SK-N-SH (cell line): ENCODE measurements around the gene AK5. TPM values are rescaled to one million over a fixed set of nuclear protein-coding genes. Genes with fewer than 3 reads are reported as not detected.

Experiments used
- CTCF ChIA-PET: fragments of 300-600, 350-600 bp; formaldehyde crosslinking; extraction: SDS; loops from one replicate; lab custom pipeline; 2021; lab: Yijun Ruan, JAX
- POLR2A ChIA-PET: fragments of 350-600 bp; sonication (Branson Sonifier 250); formaldehyde crosslinking; extraction: SDS; loops from one replicate; lab custom pipeline; 2020; ENCODE audit warnings: antibody characterized with exemption, inconsistent platforms; lab: Yijun Ruan, JAX
- DNase-seq: peaks from one replicate; pipeline ENCODE4 v3.0.0; 2012
- H2AFZ ChIP-seq: fragments of 200-600 bp; sonication (generic); 2 replicates; pipeline ENCODE4 v1.8.1; 2016; ENCODE audit warnings: antibody characterized with exemption, mild to moderate bottlenecking, low read depth
- H3F3A ChIP-seq: fragments of 200-600 bp; sonication (generic); replicated peaks from 2 replicates; pipeline ENCODE3; 2016; ENCODE audit warnings: antibody characterized with exemption, mild to moderate bottlenecking; ENCODE audit not compliant: insufficient read depth
- H3K27ac ChIP-seq, 2 experiments: fragments of 200-500 bp in 1 of 2; fragments of 200-600 bp in 1 of 2; sonication (Bioruptor generic) in 1 of 2; sonication (generic), shearing (Covaris generic) in 1 of 2; 2 replicates each; pipeline versions ENCODE4 v1.5.1 to v1.6.1; 2014 to 2016; ENCODE audit warnings: low read depth in 2 of 2, inconsistent platforms in 1 of 2, low read length in 1 of 2, mild to moderate bottlenecking in 1 of 2, mixed read lengths in 1 of 2
- H3K27me3 ChIP-seq: fragments of 200-600 bp; sonication (generic), shearing (Covaris generic); 2 replicates; pipeline ENCODE4 v1.6.1; 2016; ENCODE audit warnings: mixed run types; ENCODE audit not compliant: insufficient read depth
- H3K36me3 ChIP-seq, 2 experiments: fragments of 200-500 bp in 1 of 2; fragments of 200-600 bp in 1 of 2; sonication (Bioruptor generic) in 1 of 2; sonication (generic) in 1 of 2; replicated peaks in 1 of 2; 2 replicates each; pipeline versions ENCODE3 to v1.5.1; 2014 to 2016; ENCODE audit warnings: low read length in 1 of 2, mild to moderate bottlenecking in 1 of 2; ENCODE audit not compliant: insufficient read depth in 2 of 2, control insufficient read depth in 1 of 2
- H3K4me1 ChIP-seq, 2 experiments: fragments of 200-500 bp in 1 of 2; fragments of 200-600 bp in 1 of 2; sonication (Bioruptor generic) in 1 of 2; sonication (generic), shearing (Covaris generic) in 1 of 2; 2 replicates each; pipeline versions ENCODE4 v1.5.1 to v1.6.1; 2014 to 2016; ENCODE audit warnings: low read depth in 1 of 2, low read length in 1 of 2, mixed run types in 1 of 2; ENCODE audit not compliant: insufficient read depth in 2 of 2, control insufficient read depth in 1 of 2
- H3K4me2 ChIP-seq: fragments of 200-600 bp; sonication (generic), shearing (Covaris generic); 2 replicates; pipeline ENCODE4 v1.6.1; 2017; ENCODE audit warnings: mixed run types
- H3K4me3 ChIP-seq, 2 experiments: fragments of 200-500 bp in 1 of 2; fragments of 200-600 bp in 1 of 2; sonication (Bioruptor generic) in 1 of 2; sonication (generic), shearing (Covaris generic) in 1 of 2; 2 replicates each; pipeline versions ENCODE4 v1.5.1 to v1.8.1; 2014 to 2016; ENCODE audit warnings: low read depth in 2 of 2, inconsistent platforms in 1 of 2, low read length in 1 of 2, mild to moderate bottlenecking in 1 of 2, mixed read lengths in 1 of 2, moderate library complexity in 1 of 2
- H3K79me2 ChIP-seq: fragments of 200-600 bp; sonication (generic); 2 replicates; pipeline ENCODE4 v1.8.1; 2017; ENCODE audit warnings: mild to moderate bottlenecking; ENCODE audit not compliant: insufficient read depth
- H3K9ac ChIP-seq: fragments of 200-600 bp; sonication (generic); 2 replicates; pipeline ENCODE4 v1.6.1; 2017; ENCODE audit warnings: mixed run types
- H3K9me2 ChIP-seq: fragments of 200-600 bp; sonication (generic); 2 replicates; pipeline ENCODE4 v1.6.1; 2017; ENCODE audit warnings: mixed run types
- H3K9me3 ChIP-seq: fragments of 200-600 bp; sonication (generic); 2 replicates; pipeline ENCODE4 v1.6.1; 2017; ENCODE audit warnings: mixed run types, mild to moderate bottlenecking, moderate library complexity
- H4K20me1 ChIP-seq: fragments of 200-600 bp; sonication (generic); 2 replicates; pipeline ENCODE4 v1.6.1; 2017; ENCODE audit warnings: mild to moderate bottlenecking, mixed run types; ENCODE audit not compliant: insufficient read depth
- ELF1 ChIP-seq: IDR thresholded peaks from 2 replicates; pipeline ENCODE4 v1.4.0; 2012
- EP300 ChIP-seq, 2 experiments: IDR thresholded peaks; 2 replicates each; pipeline versions ENCODE4 v1.4.0 to v1.6.1; 2012; ENCODE audit warnings: borderline replicate concordance in 1 of 2, low read depth in 1 of 2, low read length in 1 of 2
- EZH2phosphoT487 ChIP-seq: fragments of 200-600 bp; sonication (generic); IDR thresholded peaks from 2 replicates; pipeline ENCODE4 v1.6.1; 2017; ENCODE audit warnings: low read depth, mixed run types, mild to moderate bottlenecking, antibody characterized with exemption, moderate library complexity, borderline replicate concordance
- FOXM1 ChIP-seq: IDR thresholded peaks from 2 replicates; pipeline ENCODE4 v1.4.0; 2012; ENCODE audit warnings: low read depth, mild to moderate bottlenecking
- GABPA ChIP-seq: IDR thresholded peaks from 2 replicates; pipeline ENCODE4 v1.4.0; 2012; ENCODE audit warnings: low read depth, mild to moderate bottlenecking
- JUND ChIP-seq: IDR thresholded peaks from 2 replicates; pipeline ENCODE4 v1.4.0; 2012
- NFIC ChIP-seq: IDR thresholded peaks from 2 replicates; pipeline ENCODE4 v1.4.0; 2012; ENCODE audit warnings: borderline replicate concordance
- RAD21 ChIP-seq: IDR thresholded peaks from 2 replicates; pipeline ENCODE4 v1.6.1; 2012; ENCODE audit warnings: mild to moderate bottlenecking, low read length
- SIN3A ChIP-seq: IDR thresholded peaks from 2 replicates; pipeline ENCODE4 v1.6.1; 2012; ENCODE audit warnings: low read depth, mild to moderate bottlenecking, low read length, moderate library complexity, borderline replicate concordance
- SMC3 ChIP-seq: IDR thresholded peaks from 2 replicates; pipeline ENCODE4 v1.6.1; 2012; ENCODE audit warnings: low read depth, low read length, improper control_type of control experiment
- TAF1 ChIP-seq: IDR thresholded peaks from 2 replicates; pipeline ENCODE4 v1.6.1; 2012; ENCODE audit warnings: low read depth, mild to moderate bottlenecking, low read length, moderate library complexity, borderline replicate concordance
- TCF12 ChIP-seq: IDR thresholded peaks from 2 replicates; pipeline ENCODE4 v1.4.0; 2012
- YY1 ChIP-seq: IDR thresholded peaks from 2 replicates; pipeline ENCODE4 v1.4.0; 2012; ENCODE audit warnings: low read depth, mild to moderate bottlenecking
- WGBS: methylation state at CpG from one replicate; pipeline ENCODE4 v1.1.6; 2017; ENCODE audit warnings: low lambda C conversion rate; 5-methylcytosine and 5-hydroxymethylcytosine counted together
- polyA plus RNA-seq, 3 experiments: library from polyadenylated mRNA; depleted of rRNA; stranded (reverse); fragments of >200 nt; gene quantifications; 2 replicates each; pipeline ENCODE4 v1.2.3, GENCODE V29; 2012
- TF ChIP-seq, protein P1 (sequence below): IDR thresholded peaks from 2 replicates; pipeline ENCODE4 v1.4.0; 2012; ENCODE audit warnings: low read depth, borderline replicate concordance
- TF ChIP-seq, protein P2 (sequence below): IDR thresholded peaks from 2 replicates; pipeline ENCODE4 v1.4.0; 2012; ENCODE audit warnings: low read depth, borderline replicate concordance
- TF ChIP-seq, protein P3 (sequence below): fragments of 150-350 bp; IDR thresholded peaks from 2 replicates; pipeline ENCODE4 v1.6.1; 2016; ENCODE audit warnings: mild to moderate bottlenecking, low read depth, low read length
- TF ChIP-seq, protein P4 (sequence below): IDR thresholded peaks from 2 replicates; pipeline ENCODE4 v1.6.1; 2012; ENCODE audit warnings: mild to moderate bottlenecking, low read depth, low read length, moderate library complexity
- TF ChIP-seq, protein P5 (sequence below): IDR thresholded peaks from 2 replicates; pipeline ENCODE4 v1.4.0; 2012; ENCODE audit warnings: low read depth
- TF ChIP-seq, protein P6 (sequence below): IDR thresholded peaks from 2 replicates; pipeline ENCODE4; 2012

Gene AK5
- polyA plus RNA-seq, 1 of the 3 experiments (the other 2 are of a cell fraction) = 22.9 TPM

DNA sequence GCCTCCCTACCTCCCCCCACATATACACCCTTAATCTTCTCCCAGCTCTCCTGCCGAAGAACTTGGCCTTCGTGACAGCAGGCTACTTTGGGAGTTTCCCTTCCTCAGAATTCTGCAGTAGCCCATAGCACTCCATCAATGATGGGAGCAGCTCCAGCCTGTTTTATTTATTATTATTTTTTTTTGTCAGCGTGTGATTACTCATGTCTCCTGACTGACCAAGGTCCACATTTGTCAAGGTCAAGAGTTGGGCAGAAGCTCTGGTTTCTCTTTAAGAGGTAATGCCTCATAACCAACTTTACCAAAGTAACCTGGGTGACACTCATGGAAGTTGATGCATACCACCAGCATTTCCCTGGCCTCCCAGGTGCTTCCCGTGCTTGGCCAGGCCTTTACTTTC, 275.2 kb downstream of the AK5 start:
- 96% methylated on average over 4 of the region's 4 CpGs for WGBS
- no peak for TF ChIP-seq TCF12
- no peak for TF ChIP-seq GABPA
- TF ChIP-seq ELF1 = no peak
- TF ChIP-seq RAD21 = no peak
- TF ChIP-seq, protein P1, sequence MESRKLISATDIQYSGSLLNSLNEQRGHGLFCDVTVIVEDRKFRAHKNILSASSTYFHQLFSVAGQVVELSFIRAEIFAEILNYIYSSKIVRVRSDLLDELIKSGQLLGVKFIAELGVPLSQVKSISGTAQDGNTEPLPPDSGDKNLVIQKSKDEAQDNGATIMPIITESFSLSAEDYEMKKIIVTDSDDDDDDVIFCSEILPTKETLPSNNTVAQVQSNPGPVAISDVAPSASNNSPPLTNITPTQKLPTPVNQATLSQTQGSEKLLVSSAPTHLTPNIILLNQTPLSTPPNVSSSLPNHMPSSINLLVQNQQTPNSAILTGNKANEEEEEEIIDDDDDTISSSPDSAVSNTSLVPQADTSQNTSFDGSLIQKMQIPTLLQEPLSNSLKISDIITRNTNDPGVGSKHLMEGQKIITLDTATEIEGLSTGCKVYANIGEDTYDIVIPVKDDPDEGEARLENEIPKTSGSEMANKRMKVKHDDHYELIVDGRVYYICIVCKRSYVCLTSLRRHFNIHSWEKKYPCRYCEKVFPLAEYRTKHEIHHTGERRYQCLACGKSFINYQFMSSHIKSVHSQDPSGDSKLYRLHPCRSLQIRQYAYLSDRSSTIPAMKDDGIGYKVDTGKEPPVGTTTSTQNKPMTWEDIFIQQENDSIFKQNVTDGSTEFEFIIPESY = no peak
- TF ChIP-seq YY1 = no peak
- no peak for TF ChIP-seq EP300 (IDR thresholded peaks at IDR 0.05; ENCODE audit: borderline replicate concordance in 1 of 2, low read depth in 1 of 2, low read length in 1 of 2)
- TF ChIP-seq SMC3 = no peak
- TF ChIP-seq, protein P2, sequence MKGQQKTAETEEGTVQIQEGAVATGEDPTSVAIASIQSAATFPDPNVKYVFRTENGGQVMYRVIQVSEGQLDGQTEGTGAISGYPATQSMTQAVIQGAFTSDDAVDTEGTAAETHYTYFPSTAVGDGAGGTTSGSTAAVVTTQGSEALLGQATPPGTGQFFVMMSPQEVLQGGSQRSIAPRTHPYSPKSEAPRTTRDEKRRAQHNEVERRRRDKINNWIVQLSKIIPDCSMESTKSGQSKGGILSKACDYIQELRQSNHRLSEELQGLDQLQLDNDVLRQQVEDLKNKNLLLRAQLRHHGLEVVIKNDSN = no peak
- TF ChIP-seq, protein P3, sequence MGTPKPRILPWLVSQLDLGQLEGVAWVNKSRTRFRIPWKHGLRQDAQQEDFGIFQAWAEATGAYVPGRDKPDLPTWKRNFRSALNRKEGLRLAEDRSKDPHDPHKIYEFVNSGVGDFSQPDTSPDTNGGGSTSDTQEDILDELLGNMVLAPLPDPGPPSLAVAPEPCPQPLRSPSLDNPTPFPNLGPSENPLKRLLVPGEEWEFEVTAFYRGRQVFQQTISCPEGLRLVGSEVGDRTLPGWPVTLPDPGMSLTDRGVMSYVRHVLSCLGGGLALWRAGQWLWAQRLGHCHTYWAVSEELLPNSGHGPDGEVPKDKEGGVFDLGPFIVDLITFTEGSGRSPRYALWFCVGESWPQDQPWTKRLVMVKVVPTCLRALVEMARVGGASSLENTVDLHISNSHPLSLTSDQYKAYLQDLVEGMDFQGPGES = no peak
- no peak for TF ChIP-seq NFIC
- TF ChIP-seq FOXM1 = no peak
- no peak for TF ChIP-seq EZH2phosphoT487
- TF ChIP-seq, protein P4, sequence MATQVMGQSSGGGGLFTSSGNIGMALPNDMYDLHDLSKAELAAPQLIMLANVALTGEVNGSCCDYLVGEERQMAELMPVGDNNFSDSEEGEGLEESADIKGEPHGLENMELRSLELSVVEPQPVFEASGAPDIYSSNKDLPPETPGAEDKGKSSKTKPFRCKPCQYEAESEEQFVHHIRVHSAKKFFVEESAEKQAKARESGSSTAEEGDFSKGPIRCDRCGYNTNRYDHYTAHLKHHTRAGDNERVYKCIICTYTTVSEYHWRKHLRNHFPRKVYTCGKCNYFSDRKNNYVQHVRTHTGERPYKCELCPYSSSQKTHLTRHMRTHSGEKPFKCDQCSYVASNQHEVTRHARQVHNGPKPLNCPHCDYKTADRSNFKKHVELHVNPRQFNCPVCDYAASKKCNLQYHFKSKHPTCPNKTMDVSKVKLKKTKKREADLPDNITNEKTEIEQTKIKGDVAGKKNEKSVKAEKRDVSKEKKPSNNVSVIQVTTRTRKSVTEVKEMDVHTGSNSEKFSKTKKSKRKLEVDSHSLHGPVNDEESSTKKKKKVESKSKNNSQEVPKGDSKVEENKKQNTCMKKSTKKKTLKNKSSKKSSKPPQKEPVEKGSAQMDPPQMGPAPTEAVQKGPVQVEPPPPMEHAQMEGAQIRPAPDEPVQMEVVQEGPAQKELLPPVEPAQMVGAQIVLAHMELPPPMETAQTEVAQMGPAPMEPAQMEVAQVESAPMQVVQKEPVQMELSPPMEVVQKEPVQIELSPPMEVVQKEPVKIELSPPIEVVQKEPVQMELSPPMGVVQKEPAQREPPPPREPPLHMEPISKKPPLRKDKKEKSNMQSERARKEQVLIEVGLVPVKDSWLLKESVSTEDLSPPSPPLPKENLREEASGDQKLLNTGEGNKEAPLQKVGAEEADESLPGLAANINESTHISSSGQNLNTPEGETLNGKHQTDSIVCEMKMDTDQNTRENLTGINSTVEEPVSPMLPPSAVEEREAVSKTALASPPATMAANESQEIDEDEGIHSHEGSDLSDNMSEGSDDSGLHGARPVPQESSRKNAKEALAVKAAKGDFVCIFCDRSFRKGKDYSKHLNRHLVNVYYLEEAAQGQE = no peak
- TF ChIP-seq, protein P5, sequence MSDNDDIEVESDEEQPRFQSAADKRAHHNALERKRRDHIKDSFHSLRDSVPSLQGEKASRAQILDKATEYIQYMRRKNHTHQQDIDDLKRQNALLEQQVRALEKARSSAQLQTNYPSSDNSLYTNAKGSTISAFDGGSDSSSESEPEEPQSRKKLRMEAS = no peak
- no peak for TF ChIP-seq SIN3A
- TF ChIP-seq, protein P6, sequence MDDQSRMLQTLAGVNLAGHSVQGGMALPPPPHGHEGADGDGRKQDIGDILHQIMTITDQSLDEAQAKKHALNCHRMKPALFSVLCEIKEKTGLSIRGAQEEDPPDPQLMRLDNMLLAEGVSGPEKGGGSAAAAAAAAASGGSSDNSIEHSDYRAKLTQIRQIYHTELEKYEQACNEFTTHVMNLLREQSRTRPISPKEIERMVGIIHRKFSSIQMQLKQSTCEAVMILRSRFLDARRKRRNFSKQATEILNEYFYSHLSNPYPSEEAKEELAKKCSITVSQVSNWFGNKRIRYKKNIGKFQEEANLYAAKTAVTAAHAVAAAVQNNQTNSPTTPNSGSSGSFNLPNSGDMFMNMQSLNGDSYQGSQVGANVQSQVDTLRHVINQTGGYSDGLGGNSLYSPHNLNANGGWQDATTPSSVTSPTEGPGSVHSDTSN = no peak
- no peak for TF ChIP-seq TAF1
- TF ChIP-seq JUND = no peak
- Histone ChIP-seq H3K36me3 (peaks cover 24 to 27% of the 10 kb centered on the region in 2 experiments), H3F3A (peaks cover 4% of the 10 kb centered on the region), H3K9ac (no peak overlapping the region), H3K4me1 (no peaks in the 10 kb centered on the region), H3K9me3 (no peaks in the 10 kb centered on the region), H3K9me2 (no peaks in the 10 kb centered on the region), H2AFZ (no peak overlapping the region), H3K4me2 (no peak overlapping the region), H4K20me1 (no peaks in the 10 kb centered on the region), H3K4me3 (no peak overlapping the region), H3K27me3 (no peaks in the 10 kb centered on the region), H3K27ac (no peak overlapping the region), H3K79me2 (no peaks in the 10 kb centered on the region)
- DNase-seq = no peak
- ChIA-PET POLR2A (no interaction called here), CTCF (interaction anchor here (3.7 kb wide), 1 partner anchor 24 kb away, joined by 14 read pairs; no protein-coding TSS in a partner anchor)
